Naive B cell (primary cell): ENCODE measurements around the gene CTIF. TPM values are rescaled to one million over a fixed set of nuclear protein-coding genes. Genes with fewer than 3 reads are reported as not detected.

Experiments
- ATAC-seq, 2 donors: fragments of 150-1000 bp; cut with Tn5 transposase; 2 replicates each; pipeline ENCODE4 v1.10.0; 2021; ENCODE audit warnings: low read depth in 2 of 2, mild to moderate bottlenecking in 2 of 2, moderate library complexity in 2 of 2
- DNase-seq: peaks from one replicate; pipeline ENCODE4 v3.0.0; 2022
- H3K27ac Mint-ChIP-seq, 6 donors: one replicate each; pipeline ENCODE4 v1.8.0; 2020 to 2022; ENCODE audit warnings: mild to moderate bottlenecking in 6 of 6, mixed read lengths in 6 of 6, moderate library complexity in 5 of 6, inconsistent platforms in 2 of 6
- H3K27me3 Mint-ChIP-seq, 3 donors: one replicate each; pipeline ENCODE4 v1.8.0; 2021 to 2022; ENCODE audit warnings: mixed read lengths in 3 of 3, mild to moderate bottlenecking in 1 of 3
- H3K36me3 Mint-ChIP-seq, 2 donors: one replicate each; pipeline ENCODE4 v1.8.0; 2020 to 2022; ENCODE audit warnings: mixed read lengths in 2 of 2, inconsistent platforms in 1 of 2, mild to moderate bottlenecking in 1 of 2
- H3K4me1 Mint-ChIP-seq, 3 donors: one replicate each; pipeline ENCODE4 v1.8.0; 2020 to 2022; ENCODE audit warnings: mixed read lengths in 3 of 3, inconsistent platforms in 1 of 3, mild to moderate bottlenecking in 1 of 3, moderate library complexity in 1 of 3
- H3K4me3 Mint-ChIP-seq, 8 donors: one replicate each; pipeline ENCODE4 v1.8.0; 2020 to 2022; ENCODE audit warnings: mild to moderate bottlenecking in 8 of 8, mixed read lengths in 8 of 8, moderate library complexity in 8 of 8, inconsistent platforms in 2 of 8
- H3K9me3 Mint-ChIP-seq, 7 donors: one replicate each; pipeline ENCODE4 v1.8.0; 2020 to 2022; ENCODE audit warnings: mixed read lengths in 7 of 7, mild to moderate bottlenecking in 5 of 7, inconsistent platforms in 2 of 7, moderate library complexity in 1 of 7
- polyA plus RNA-seq, 6 donors: library from polyadenylated mRNA; unstranded; fragments of 300-500 nt; fragmentation: Illumina TruSeq; gene quantifications; one replicate each; pipeline ENCODE4 v1.2.3, GENCODE V29; 2021; ENCODE audit warnings: low read depth in 6 of 6

Gene CTIF
- polyA plus RNA-seq, 6 donors from 2014 or later: 0.29 to 1.1 (median 0.66) TPM; not detected in 2

GRCh38 chr18:48673853-48674721, 135.3 kb downstream of the CTIF start:
- Mint-ChIP-seq H3K4me1 (no peaks in the 10 kb centered on the region), H3K36me3 (peaks cover 14 to 17% of the 10 kb centered on the region in 2 donors), H3K27me3 (no peaks in the 10 kb centered on the region), H3K9me3 (peaks cover 8 to 19% (median 10%) of the 10 kb centered on the region in 7 donors), H3K4me3 (no peak overlapping the region), H3K27ac (peak overlapping the region in 2 of 6 donors; percentile 30 to 74)
- no peak for ATAC-seq
- no peak for DNase-seq

DNA sequence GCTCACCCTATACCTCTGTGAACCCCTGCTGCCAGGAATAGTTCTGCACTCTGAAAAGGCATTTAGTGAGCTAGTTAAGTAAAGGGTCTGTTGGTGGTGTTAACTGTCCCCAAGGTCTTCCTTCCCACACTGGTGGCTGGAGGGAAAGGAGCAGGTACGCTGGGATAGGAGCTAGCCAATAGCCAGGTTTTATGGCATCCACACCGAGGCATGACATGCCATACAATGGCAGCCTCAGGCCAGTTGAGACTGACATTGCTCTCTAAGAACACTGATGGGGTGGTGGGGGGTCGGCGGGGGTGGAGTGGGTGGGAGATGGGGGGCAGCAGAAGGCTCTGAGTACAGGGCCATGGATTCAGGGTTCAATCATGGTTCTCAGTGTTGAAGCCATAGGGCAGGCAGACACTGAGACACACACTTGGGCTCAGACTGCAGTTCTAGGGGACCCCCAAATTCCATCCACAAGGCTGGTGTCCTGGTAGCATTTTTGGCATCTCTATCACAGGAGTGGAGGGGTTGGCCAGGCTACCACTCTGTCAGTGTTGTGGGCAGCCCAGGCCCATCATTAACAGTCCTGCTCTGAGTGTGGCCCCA, 136.0 kb downstream of the CTIF start:
- H3K4me3 Mint-ChIP-seq: no peak overlapping the region
- H3K4me1 Mint-ChIP-seq: no peaks in the 10 kb centered on the region
- H3K9me3 Mint-ChIP-seq: peaks cover 8 to 18% (median 10%) of the 10 kb centered on the region in 7 donors
- H3K27me3 Mint-ChIP-seq: no peaks in the 10 kb centered on the region
- no peak for DNase-seq
- peak overlapping the region in 1 of 6 donors; percentile 74 for H3K27ac Mint-ChIP-seq
- ATAC-seq: no peak
- H3K36me3 Mint-ChIP-seq: peaks cover 14 to 17% of the 10 kb centered on the region in 2 donors

DNA sequence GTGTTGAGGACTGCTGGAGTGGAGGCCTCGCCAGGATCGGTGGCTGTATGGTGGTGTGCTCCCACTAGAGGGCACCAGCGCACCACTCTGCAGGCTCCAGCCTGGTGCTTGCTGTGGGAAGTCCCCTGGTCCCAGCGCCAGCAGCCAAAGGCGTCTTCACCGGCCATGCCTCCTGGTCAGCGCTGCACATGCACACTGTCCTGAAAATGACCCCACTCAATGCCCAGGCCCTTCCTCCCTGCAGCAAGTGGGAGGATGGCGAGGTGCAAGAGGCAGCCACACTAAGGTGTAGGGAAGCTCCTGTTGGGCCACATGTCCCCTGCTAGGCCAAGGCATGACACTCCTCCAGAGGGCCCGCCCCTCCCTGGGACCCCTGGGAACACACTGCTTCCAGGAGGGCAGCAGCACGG, 136.5 kb downstream of the CTIF start:
- Mint-ChIP-seq H3K36me3 (peaks cover 14 to 17% of the 10 kb centered on the region in 2 donors), H3K4me1 (no peaks in the 10 kb centered on the region), H3K4me3 (no peak overlapping the region), H3K27me3 (no peaks in the 10 kb centered on the region), H3K27ac (peak overlapping the region in 1 of 6 donors; percentile 28), H3K9me3 (peaks cover 8 to 13% (median 10%) of the 10 kb centered on the region in 7 donors)
- ATAC-seq: peak; percentile 87 to 88
- peak; percentile 69 for DNase-seq

DNA sequence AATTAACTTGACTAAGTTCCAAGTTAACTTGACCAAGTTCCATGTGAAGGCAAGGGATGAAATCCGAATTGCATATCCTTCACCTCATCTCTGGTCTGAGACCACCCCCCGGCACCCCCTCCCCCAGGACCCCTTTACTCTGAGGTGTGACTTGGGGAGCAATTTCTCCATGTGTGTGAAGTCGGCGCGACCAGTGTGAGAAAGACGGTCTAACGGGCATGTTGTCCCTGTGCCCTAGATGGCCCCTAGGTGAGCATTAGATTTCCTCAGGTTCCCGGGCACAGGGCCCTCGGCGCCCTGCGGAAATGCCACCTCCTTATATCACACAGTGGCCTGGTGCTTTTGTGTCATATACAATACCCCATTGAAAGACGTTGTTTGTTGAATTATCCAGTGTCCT, 137.1 kb downstream of the CTIF start:
- ATAC-seq (no peak), DNase-seq (no peak)
- no peaks in the 10 kb centered on the region for H3K27me3 Mint-ChIP-seq
- H3K36me3 Mint-ChIP-seq: peaks cover 11 to 15% of the 10 kb centered on the region in 2 donors
- H3K4me1 Mint-ChIP-seq: no peaks in the 10 kb centered on the region
- no peak overlapping the region for H3K4me3 Mint-ChIP-seq
- H3K9me3 Mint-ChIP-seq: peaks cover 8 to 10% (median 9%) of the 10 kb centered on the region in 7 donors
- H3K27ac Mint-ChIP-seq: no peak overlapping the region

GRCh38 chr18:48676346-48676745, 137.5 kb downstream of the CTIF start:
- Mint-ChIP-seq H3K9me3 (peaks cover 4 to 7% (median 4%) of the 10 kb centered on the region in 7 donors), H3K27ac (no peak overlapping the region), H3K36me3 (peaks cover 7 to 10% of the 10 kb centered on the region in 2 donors), H3K4me1 (no peaks in the 10 kb centered on the region), H3K4me3 (no peak overlapping the region), H3K27me3 (no peaks in the 10 kb centered on the region)
- ATAC-seq (no peak), DNase-seq (no peak)

DNA sequence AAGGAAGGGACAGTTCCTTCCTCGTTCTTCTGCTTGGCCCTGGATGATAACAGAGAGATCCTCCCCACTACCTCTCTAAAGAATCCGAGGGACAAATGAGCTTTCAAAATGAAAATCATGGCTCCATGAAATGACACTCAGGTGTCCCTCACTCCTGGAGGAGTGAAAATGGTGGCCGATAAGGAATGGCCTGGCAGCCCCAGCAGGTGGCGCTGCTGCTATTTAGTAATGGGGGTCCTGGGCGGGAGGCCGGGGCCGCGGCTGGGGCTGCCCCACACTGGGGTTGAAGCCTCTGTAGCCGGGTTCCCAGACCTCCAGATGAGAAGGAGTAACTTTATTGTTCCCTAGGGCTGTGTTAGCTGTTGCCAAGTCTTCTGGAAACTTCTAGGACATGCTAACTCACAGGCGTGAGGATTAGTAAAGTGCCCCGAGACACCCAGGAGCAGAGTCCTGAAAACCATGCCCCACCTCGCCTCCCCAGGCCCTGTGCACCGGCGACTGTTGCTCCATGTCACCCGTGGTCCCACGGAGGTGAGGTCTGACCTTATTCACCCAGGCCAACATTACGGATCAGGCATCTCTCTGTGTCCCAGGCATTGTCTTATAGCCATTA, 138.0 kb downstream of the CTIF start:
- peaks cover 0 to 1% (median 0%) of the 10 kb centered on the region in 7 donors for H3K9me3 Mint-ChIP-seq
- H3K4me1 Mint-ChIP-seq: no peaks in the 10 kb centered on the region
- no peak overlapping the region for H3K27ac Mint-ChIP-seq
- DNase-seq (peak; percentile 46), ATAC-seq (peak; percentile 60 to 62)
- peaks cover 2 to 5% of the 10 kb centered on the region in 2 donors for H3K36me3 Mint-ChIP-seq
- no peaks in the 10 kb centered on the region for H3K27me3 Mint-ChIP-seq
- no peak overlapping the region for H3K4me3 Mint-ChIP-seq

DNA sequence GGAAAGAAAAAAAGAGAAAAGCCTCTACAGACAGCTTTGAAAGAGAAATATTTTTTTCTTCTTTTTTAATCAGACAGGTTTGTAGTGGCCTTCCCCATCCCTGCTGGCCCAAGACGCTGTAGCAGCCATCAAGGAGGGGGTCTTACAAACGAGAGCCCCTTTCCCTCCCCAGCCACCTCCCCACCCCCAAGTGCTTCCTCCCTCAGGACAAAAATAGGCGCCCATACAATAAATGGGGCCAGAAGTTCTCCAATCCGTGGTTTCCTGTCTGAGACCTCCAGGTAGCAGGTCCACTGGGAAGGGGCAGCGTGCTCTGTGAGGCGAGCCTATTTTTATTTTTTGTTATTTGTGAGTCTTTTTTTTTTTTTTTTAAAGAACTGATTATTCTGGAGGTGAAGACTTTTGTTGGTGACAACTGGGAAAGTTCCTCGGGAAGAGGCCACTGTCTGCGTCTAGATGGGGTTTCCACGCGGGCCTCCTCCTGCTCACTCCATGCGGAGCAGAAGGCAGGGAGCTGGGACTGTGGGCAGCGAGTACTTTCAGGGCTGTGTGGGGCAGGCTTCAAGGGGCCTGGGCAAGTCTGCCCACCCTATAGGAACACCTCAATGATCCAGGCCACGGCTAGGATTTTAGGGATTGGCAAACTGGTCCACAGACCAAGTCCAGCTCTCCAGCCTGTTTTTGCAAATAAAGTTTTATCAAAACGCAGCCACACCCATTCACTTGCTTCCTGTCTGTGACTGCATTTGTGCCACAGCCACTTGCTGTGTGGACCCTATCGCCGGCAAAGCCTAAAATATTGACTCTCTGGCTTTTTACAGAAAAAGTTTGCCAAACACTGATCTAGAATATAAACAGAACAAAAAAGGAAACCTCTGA, 139.6 kb downstream of the CTIF start:
- DNase-seq (no peak), ATAC-seq (no peak)
- peak overlapping the region in 1 of 8 donors; percentile 44 for H3K4me3 Mint-ChIP-seq
- H3K27ac Mint-ChIP-seq: no peak overlapping the region
- no peaks in the 10 kb centered on the region for H3K36me3 Mint-ChIP-seq
- H3K27me3 Mint-ChIP-seq: no peaks in the 10 kb centered on the region
- H3K9me3 Mint-ChIP-seq: no peaks in the 10 kb centered on the region
- no peaks in the 10 kb centered on the region for H3K4me1 Mint-ChIP-seq

GRCh38 chr18:48679236-48679635, 140.4 kb downstream of the CTIF start:
- DNase-seq: no peak
- H3K4me1 Mint-ChIP-seq: no peaks in the 10 kb centered on the region
- peak overlapping the region in 1 of 6 donors; percentile 9 for H3K27ac Mint-ChIP-seq
- no peaks in the 10 kb centered on the region for H3K27me3 Mint-ChIP-seq
- no peak for ATAC-seq
- H3K4me3 Mint-ChIP-seq: no peak overlapping the region
- H3K9me3 Mint-ChIP-seq: no peaks in the 10 kb centered on the region
- no peaks in the 10 kb centered on the region for H3K36me3 Mint-ChIP-seq

DNA sequence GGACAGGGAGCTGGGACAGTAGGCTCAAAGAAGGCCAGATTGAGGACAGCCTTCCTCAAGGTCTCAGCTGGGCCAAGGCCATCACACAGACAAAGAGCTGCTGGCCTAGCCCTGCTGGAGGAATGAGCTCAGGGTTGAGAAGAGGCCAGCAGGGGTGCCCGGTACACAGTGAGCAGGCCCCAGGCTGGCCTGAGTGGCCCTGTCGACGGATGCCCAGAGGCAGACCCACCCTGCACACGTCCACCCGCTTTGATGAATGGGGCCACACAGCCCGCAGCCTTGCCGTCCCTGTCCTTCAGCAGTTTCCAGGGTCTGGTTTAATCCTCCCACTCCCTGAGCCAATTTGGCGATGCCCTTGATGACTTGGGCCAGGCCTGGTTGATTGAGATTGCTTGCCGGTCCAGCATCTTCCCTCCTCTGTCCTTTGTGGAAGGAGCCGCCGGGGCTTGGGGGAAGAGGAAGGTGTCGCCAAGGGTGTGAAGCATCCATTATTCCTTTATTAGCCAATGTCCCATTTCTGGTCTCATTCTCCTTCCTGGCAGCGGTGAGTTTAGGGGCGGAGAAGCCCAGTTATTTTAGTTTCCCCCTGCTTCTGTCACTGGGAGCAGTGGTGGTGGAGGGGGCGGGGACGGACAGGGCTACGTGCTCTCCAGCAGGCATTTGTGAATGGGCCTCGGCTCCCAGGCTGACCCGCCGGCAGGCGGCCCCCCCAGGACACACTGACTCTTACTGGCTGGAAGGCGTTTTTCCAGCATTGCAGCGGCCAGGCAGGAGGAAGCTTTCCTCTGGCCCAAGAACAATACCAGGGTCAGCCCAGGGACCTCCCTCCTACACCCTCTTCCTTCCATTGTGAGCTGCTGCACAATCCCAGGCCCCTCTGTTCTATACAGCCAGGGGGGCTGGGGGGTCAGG, 141.8 kb downstream of the CTIF start:
- H3K36me3 Mint-ChIP-seq: no peaks in the 10 kb centered on the region
- no peak for ATAC-seq
- H3K27me3 Mint-ChIP-seq: no peaks in the 10 kb centered on the region
- H3K9me3 Mint-ChIP-seq: no peaks in the 10 kb centered on the region
- H3K27ac Mint-ChIP-seq: no peak overlapping the region
- H3K4me1 Mint-ChIP-seq: no peaks in the 10 kb centered on the region
- DNase-seq: no peak
- H3K4me3 Mint-ChIP-seq: no peak overlapping the region

DNA sequence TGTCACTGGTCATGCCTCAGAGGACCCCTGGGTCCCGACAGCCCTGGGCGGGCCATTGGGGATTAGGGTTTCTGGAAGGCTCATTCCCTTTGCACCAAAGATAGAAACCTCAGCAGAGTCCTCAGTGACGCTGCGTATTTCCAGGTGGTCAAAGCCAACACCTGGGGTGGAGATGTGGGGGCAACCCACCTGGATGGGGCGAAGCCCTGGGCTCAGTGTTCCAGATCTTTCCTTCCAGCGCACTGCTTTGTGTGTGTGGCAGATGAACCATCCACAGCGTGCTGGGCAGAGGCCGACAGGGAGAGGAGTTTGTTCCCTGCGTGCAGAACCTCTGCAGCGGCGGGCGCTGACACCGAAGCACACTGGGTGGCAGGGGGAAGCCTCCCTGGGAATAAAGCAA, 143.9 kb downstream of the CTIF start:
- DNase-seq (no peak), ATAC-seq (no peak)
- no peaks in the 10 kb centered on the region for H3K9me3 Mint-ChIP-seq
- no peak overlapping the region for H3K27ac Mint-ChIP-seq
- H3K27me3 Mint-ChIP-seq: no peaks in the 10 kb centered on the region
- no peaks in the 10 kb centered on the region for H3K36me3 Mint-ChIP-seq
- H3K4me1 Mint-ChIP-seq: no peaks in the 10 kb centered on the region
- H3K4me3 Mint-ChIP-seq: no peak overlapping the region

GRCh38 chr18:48683197-48683596, 144.4 kb downstream of the CTIF start:
- no peak for DNase-seq
- H3K36me3 Mint-ChIP-seq: no peaks in the 10 kb centered on the region

DNA sequence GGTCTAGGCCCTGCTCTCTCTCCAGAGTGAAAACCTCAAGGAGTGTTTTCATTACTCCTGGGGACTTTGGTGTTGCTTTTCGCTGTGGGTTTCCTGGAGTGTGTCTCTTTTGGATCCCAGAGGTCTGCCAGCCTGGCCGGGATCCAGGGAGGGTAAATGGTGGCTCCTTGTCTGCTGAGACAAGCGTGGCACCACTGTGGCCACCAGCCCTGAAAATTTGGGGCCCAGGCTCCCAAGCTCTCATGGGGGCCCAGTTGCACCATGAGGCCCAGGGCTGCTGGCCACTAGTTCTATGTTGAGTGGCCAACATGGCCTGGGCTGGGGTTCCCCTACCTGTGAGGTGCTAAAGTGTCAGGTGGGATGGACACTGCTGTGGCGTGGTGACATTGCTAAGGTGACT, 144.8 kb downstream of the CTIF start:
- Mint-ChIP-seq H3K36me3 (no peaks in the 10 kb centered on the region), H3K4me3 (no peak overlapping the region), H3K9me3 (no peaks in the 10 kb centered on the region), H3K27me3 (no peaks in the 10 kb centered on the region), H3K27ac (no peak overlapping the region), H3K4me1 (no peaks in the 10 kb centered on the region)
- DNase-seq (no peak), ATAC-seq (no peak)

More at GRCh38 chr18:48683197-48683596, 144.4 kb downstream of the CTIF start:
- no peaks in the 10 kb centered on the region for H3K4me1 Mint-ChIP-seq
- no peaks in the 10 kb centered on the region for H3K9me3 Mint-ChIP-seq
- ATAC-seq: no peak
- no peaks in the 10 kb centered on the region for H3K27me3 Mint-ChIP-seq
- H3K27ac Mint-ChIP-seq: no peak overlapping the region
- no peak overlapping the region for H3K4me3 Mint-ChIP-seq
